GM21825 (cell line): Measurements from ENCODE around the gene EIF5A2.
"Not testable (repeated sequence)": the region's sequence is repeated elsewhere in the genome, so short reads cannot be mapped to it uniquely, and the experiment has no call there.

Experiments used
- ATAC-seq: cut with Tn5 transposase; IDR thresholded peaks from one replicate; pipeline ENCODE4 v1.9.1; 2021; ENCODE audit warnings: mild to moderate bottlenecking, moderate library complexity; ENCODE audit not compliant: unreplicated experiment

EIF5A2 gene

GRCh38 chr3:170897199-170897598 lies 11.2 kb downstream of the EIF5A2 start:
- ATAC-seq = not testable (repeated sequence)

DNA sequence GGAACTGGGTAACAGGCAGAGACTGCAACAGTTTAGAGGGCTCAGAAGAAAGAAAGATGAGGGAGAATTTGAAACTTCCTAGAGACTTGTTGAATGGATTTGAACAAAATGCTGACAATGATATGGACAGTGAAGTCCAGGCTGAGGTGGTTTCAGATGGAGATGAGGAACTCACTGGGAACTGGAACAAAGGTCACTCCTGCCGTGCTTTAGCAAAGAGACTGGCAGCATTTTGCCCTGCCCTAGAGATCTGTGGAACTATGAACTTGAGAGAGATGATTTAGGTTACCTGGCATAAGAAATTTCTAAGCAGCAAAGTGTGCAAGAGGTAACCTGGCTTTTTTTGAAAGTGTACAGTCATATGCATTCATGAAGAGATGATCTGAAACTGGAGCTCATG lies 11.7 kb downstream of the EIF5A2 start:
- no peak for ATAC-seq

GRCh38 chr3:170896333-170896732 lies 12.1 kb downstream of the EIF5A2 start:
- ATAC-seq = not testable (repeated sequence)

DNA sequence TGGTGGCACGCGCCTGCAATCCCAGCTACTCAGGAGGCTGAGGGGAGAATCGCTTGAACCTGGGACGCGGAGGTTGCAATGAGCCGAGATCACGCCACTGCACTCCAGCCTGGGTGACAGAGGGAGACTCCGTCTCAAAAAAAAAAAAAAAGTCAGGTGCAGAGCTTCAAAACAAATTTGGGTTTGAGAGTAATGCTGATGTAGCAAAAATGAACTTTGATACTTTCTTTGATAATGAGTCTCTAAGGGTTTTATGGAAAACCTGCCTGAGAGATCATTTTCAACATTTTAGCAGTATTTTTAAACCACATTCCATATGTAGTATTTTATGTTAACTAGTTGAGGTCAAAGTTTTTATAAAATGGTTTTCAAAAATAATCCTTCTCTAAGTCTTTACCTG lies 14.5 kb downstream of the EIF5A2 start:
- no peak for ATAC-seq

- no peak for ATAC-seq
Measured at GRCh38 chr3:170889630-170890029, 18.8 kb downstream of the EIF5A2 start.

DNA sequence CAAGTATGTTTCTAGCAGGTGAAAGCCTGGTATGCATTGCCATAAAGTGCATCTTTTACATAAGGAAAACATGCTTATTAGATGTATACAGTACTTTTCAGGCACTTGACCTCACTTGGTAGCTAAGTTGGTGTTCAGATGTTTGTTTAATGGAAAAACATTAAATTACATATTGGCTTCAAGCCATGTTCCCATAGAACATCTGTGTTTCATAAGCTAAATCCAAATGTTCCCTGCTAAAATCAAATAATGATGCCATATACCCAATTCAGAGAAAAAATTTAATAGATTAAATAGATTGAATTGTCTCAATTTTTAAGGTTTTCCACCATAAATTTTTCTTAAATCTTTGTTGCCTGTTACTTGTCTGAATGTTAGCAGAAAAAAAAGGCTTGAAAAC lies 19.3 kb downstream of the EIF5A2 start:
- no peak for ATAC-seq

DNA sequence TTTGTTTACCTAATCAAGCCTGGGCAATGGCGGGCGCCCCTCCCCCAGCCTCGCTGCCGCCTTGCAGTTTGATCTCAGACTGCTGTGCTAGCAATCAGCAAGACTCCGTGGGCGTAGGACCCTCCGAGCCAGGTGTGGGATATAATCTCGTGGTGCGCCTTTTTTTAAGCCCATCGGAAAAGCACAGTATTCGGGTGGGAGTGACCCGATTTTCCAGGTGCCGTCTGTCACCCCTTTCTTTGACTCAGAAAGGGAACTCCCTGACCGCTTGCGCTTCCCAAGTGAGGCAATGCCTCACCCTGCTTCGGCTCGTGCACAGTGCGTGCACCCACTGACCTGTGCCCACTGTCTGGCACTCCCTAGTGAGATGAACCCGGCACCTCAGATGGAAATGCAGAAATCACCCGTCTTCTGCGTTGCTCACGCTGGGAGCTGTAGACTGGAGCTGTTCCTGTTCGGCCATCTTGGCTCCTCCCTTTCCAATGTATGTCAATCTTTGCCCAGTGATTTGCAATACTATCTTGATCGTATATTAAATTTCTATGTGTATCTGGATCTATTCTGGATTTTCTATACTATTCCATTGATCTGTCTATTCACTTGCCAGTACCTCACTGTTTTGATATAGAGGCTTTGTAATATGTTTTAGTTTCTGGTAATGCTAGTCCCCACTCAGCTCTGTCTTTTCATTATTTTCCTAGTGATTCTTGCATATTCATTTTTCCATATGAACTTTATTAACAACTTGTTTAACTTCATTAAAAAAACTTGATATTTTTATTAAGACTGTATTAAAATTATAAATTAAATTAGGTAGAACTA lies 24.1 kb downstream of the EIF5A2 start:
- not testable (repeated sequence) for ATAC-seq

DNA sequence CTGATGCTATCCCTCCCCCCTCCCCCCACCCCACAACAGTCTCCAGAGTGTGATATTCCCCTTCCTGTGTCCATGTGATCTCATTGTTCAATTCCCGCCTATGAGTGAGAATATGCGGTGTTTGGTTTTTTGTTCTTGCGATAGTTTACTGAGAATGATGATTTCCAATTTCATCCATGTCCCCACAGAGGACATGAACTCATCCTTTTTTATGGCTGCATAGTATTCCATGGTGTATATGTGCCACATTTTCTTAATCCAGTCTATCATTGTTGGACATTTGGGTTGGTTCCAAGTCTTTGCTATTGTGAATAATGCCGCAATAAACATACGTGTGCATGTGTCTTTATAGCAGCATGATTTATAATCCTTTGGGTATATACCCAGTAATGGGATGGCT lies 29.7 kb downstream of the EIF5A2 start:
- ATAC-seq = not testable (repeated sequence)

DNA sequence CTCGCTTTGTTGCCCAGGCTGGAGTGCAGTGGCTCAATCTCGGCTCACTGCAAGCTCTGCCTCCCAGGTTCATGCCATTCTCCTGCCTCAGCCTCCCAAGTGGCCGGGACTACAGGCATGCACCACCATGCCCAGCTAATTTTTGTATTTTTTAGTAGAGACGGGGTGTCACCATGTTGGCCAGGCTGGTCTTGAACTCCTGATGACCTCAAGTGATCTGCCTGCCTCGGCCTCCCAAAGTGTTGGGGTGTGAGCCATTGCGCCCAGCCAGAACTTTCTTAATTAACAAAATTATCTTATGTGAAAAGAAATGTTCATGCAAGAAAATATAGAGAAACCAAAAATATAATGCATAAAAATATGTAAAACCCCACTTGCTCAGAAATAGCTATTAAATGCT lies 31.1 kb downstream of the EIF5A2 start:
- not testable (repeated sequence) for ATAC-seq

DNA sequence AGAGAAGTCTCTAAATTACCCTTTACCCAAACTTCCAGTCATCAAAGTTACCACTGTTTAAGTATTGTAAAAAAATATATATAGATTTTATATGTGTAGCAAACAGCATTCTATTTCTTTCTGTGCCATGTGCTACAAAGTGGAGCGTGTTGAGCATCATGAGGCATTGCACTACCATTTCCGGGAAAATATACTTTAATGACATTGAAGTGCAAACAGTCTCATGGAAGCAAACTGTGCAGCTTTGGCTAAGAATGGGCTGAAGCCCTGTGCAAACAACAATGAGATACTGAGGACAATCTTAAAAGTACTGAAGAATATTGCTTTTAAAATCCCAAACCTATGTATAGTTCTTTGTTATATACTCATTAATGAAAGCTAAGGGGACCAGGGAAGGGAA lies 31.9 kb downstream of the EIF5A2 start:
- ATAC-seq = no peak

- peak; percentile 98 for ATAC-seq
Measured at GRCh38 chr3:170869645-170870593, 38.5 kb downstream of the EIF5A2 start, which contains the start of gene RPL22L1. TSS of gene RPL22L1 (minus strand) at chr3:170870195. CDS start at chr3:170870167, 28 bp downstream.

DNA sequence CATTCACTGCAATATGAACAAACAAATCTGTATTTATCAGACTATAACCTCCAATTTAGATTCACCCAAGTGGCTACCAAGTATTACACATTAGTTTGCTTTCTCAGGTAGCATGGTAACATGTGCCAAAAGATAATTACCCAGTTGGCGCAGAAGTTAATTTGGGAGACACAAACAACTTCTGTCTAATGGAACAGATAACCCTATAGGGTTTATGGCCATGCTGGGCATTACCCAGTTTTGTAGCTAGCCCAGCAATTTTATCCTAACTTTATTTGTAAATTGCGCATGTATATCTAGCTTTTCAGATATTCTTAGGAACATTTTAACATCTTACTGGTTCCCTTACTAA lies 39.2 kb downstream of the EIF5A2 start:
- ATAC-seq = no peak

- no peak for ATAC-seq
Measured at GRCh38 chr3:170868577-170869238, 39.7 kb downstream of the EIF5A2 start.

DNA sequence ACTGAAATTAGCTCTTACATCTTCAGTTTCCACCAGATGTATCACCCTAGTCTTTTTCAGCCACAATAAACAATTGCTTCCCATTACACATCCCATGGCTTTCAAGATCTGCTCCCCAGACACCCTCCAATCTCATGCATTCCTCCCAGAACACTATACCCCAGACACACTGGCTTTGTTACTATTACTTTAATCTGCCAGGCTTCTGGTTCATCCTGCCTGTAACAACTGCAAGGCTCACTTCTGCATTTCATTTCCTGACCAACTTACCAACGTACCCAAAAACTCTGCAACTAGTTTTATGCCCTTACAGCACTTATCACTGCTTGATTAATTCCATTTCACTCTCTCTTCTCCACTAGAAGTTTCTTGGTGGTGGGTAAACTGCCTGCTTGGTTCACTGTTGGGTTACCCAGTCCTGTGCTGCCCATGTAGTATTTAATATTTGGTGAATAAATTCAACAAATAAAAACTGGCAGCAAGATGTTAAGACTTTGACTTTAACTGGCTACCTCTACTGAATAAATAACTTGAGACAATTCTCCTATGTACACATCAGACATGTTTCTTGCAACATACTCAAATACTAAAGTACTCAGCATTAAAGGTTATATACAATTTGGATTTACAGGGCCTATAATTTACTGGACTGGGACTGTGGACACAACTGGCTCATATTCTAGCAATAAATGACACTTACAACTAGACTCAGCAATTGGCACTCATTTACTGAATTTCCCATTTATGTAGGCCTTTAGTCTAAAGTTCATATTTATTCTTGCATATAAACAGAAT lies 41.1 kb downstream of the EIF5A2 start:
- peak; percentile 19 for ATAC-seq

DNA sequence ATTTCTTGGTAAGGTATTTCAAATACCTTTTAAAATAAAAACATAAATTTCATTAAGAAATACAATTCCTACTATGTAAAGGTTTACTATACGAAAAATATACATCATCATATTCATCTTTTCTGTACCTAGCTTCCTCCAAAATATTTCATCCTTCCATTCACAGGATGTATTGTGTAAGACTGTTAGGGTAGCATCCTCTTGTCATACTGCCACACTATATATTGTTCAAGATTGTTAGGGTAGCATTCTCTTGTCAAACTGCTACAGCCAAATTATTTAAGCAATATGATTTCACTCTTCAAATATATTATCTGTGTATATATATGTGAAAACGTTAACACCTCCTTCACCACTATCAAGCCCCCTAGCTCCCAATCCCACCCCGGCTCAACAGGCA lies 41.9 kb downstream of the EIF5A2 start:
- no peak for ATAC-seq

GRCh38 chr3:170865209-170866094 lies 43.0 kb downstream of the EIF5A2 start:
- ATAC-seq = no peak

- no peak for ATAC-seq
Measured at GRCh38 chr3:170864525-170865208, 43.8 kb downstream of the EIF5A2 start.

DNA sequence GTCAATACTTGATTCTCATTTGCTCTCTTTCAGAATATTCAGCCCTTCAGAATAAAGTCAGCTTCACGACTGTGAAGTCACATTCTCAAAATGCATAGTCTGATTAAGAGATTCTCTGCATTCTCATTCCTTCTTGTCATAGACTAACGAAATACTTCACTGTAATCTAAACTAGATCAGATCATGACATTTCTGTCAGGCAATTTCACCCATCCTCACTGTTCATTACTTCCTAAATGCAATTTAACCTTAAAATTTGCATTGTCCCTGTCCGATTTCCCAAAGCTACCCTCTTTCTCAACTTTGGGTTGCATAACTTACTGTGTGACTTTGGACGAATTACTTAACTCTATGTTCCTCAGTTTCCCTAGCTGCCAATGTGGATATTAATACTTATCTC lies 44.6 kb downstream of the EIF5A2 start:
- ATAC-seq = no peak
